Calu3 (cell line): Measurements from ENCODE around the gene CCDC106. TPM values are rescaled to one million over a fixed set of nuclear protein-coding genes. Genes with fewer than 3 reads are reported as not detected.

Experiments used
- BruUV-seq: library from RNA; stranded (reverse); fragments of 400-500 nt; replicated peaks from 2 replicates; lab custom pipeline; 2021; lab: Mats Ljungman, UMichigan
- CTCF ChIA-PET: fragments of 300-600 bp; sonication (Branson Sonifier 250); formaldehyde crosslinking; loops from one replicate; lab custom pipeline; 2022; ENCODE audit warnings: antibody characterized with exemption; lab: Charles Lee
- DNase-seq: peaks from one replicate; pipeline ENCODE4 v3.0.0; 2022
- H3K27ac Mint-ChIP-seq: one replicate; pipeline ENCODE4 v1.8.0; 2022; ENCODE audit warnings: mixed read lengths; ENCODE audit not compliant: unreplicated experiment
- H3K27me3 Mint-ChIP-seq: one replicate; pipeline ENCODE4 v1.8.0; 2022; ENCODE audit warnings: mixed read lengths; ENCODE audit not compliant: unreplicated experiment
- H3K36me3 Mint-ChIP-seq: one replicate; pipeline ENCODE4 v1.8.0; 2022; ENCODE audit warnings: mild to moderate bottlenecking, moderate library complexity, mixed read lengths; ENCODE audit not compliant: insufficient read depth, unreplicated experiment
- H3K4me1 Mint-ChIP-seq: one replicate; pipeline ENCODE4 v1.8.0; 2022; ENCODE audit warnings: mild to moderate bottlenecking, low read depth, mixed read lengths; ENCODE audit not compliant: unreplicated experiment
- H3K4me3 Mint-ChIP-seq: one replicate; pipeline ENCODE4 v1.8.0; 2022; ENCODE audit warnings: mild to moderate bottlenecking, low read depth, moderate library complexity, mixed read lengths; ENCODE audit not compliant: unreplicated experiment
- H3K9me3 Mint-ChIP-seq: one replicate; pipeline ENCODE4 v1.8.0; 2022; ENCODE audit warnings: low read depth, mixed read lengths; ENCODE audit not compliant: unreplicated experiment
- CTCF ChIP-seq: fragments of 200-600 bp; IDR thresholded peaks from one replicate; pipeline ENCODE4 v1.8.0; 2022; ENCODE audit warnings: antibody characterized with exemption; ENCODE audit not compliant: unreplicated experiment
- intact Hi-C: fragments of 100-400 bp; cut with micrococcal nuclease; formaldehyde crosslinking; loops from one replicate; pipeline ENCODE4 v1.10.0; 2022; ENCODE audit not compliant: unreplicated experiment
- total RNA-seq: library from RNA; stranded (reverse); gene quantifications from 2 replicates; pipeline ENCODE4 v1.2.3, GENCODE V29; 2022

CCDC106 gene
- total RNA-seq, 1 experiment from 2014 or later: 12.7 TPM

- TF ChIP-seq CTCF: no peak
- peak overlapping the region; percentile 92 for H3K4me3 Mint-ChIP-seq
- no peaks in the 10 kb centered on the region for H3K27me3 Mint-ChIP-seq
- DNase-seq: no peak
- CTCF ChIA-PET: interaction anchor here (0.6 to 1.6 kb wide), 18 partner anchors 7 to 1436 kb away, joined by 3 to 16 read pairs (median 4); partner anchors contain the start of genes FIZ1 and MBOAT7
- peaks cover 19% of the 10 kb centered on the region for H3K4me1 Mint-ChIP-seq
- H3K9me3 Mint-ChIP-seq: no peaks in the 10 kb centered on the region
- peak overlapping the region; percentile 95 for H3K27ac Mint-ChIP-seq
- peaks cover 30% of the 10 kb centered on the region for H3K36me3 Mint-ChIP-seq
- intact Hi-C loops: no loop called here
- BruUV-seq: TSS peak; percentile 64
Observed at GRCh38 chr19:55625004-55625326, 23.0 kb upstream of the CCDC106 start.

- Mint-ChIP-seq H3K4me3 (no peak overlapping the region), H3K9me3 (no peaks in the 10 kb centered on the region), H3K36me3 (peaks cover 19% of the 10 kb centered on the region), H3K27me3 (no peaks in the 10 kb centered on the region), H3K27ac (no peak overlapping the region), H3K4me1 (peaks cover 21% of the 10 kb centered on the region)
- TF ChIP-seq CTCF: no peak
- BruUV-seq: no TSS peak
- intact Hi-C loops: no loop called here
- no peak for DNase-seq
- CTCF ChIA-PET: interaction anchor here (0.6 to 1.3 kb wide), 3 partner anchors 8 to 485 kb away, joined by 3 to 4 read pairs (median 4); partner anchors contain the start of gene FIZ1
Observed at GRCh38 chr19:55626350-55626749, 21.7 kb upstream of the CCDC106 start.

GRCh38 chr19:55632463-55632834 is 15.6 kb upstream of the CCDC106 start:
- intact Hi-C loops: loop anchor here (5.0 to 10.0 kb wide), 3 partner anchors 165 to 488 kb away; partner anchors contain the start of genes RPL28, TMEM238 and TNNT1
- BruUV-seq: no TSS peak
- peaks cover 42% of the 10 kb centered on the region for H3K36me3 Mint-ChIP-seq
- H3K4me1 Mint-ChIP-seq: peaks cover 32% of the 10 kb centered on the region
- H3K9me3 Mint-ChIP-seq: no peaks in the 10 kb centered on the region
- TF ChIP-seq CTCF: peak; percentile 63
- peak; percentile 94 for DNase-seq
- CTCF ChIA-PET: interaction anchor here (0.6 to 2.4 kb wide), 17 partner anchors 8 to 701 kb away, joined by 3 to 15 read pairs (median 7); partner anchors contain the start of genes FIZ1, ISOC2, U2AF2 and ZNF784
- H3K27me3 Mint-ChIP-seq: no peaks in the 10 kb centered on the region
- peak overlapping the region; percentile 22 for H3K4me3 Mint-ChIP-seq
- no peak overlapping the region for H3K27ac Mint-ChIP-seq

- intact Hi-C loops: loop anchor here (5.0 to 10.0 kb wide), 3 partner anchors 167 to 489 kb away; partner anchors contain the start of genes RPL28, TMEM238 and TNNT1
Observed at GRCh38 chr19:55633861-55634260, 14.2 kb upstream of the CCDC106 start.

More at GRCh38 chr19:55633861-55634260, 14.2 kb upstream of the CCDC106 start:
- Mint-ChIP-seq H3K4me1 (peaks cover 40% of the 10 kb centered on the region), H3K4me3 (no peak overlapping the region), H3K27me3 (no peaks in the 10 kb centered on the region), H3K9me3 (no peaks in the 10 kb centered on the region), H3K36me3 (peaks cover 49% of the 10 kb centered on the region), H3K27ac (no peak overlapping the region)
- TF ChIP-seq CTCF: no peak
- no TSS peak for BruUV-seq
- no peak for DNase-seq
- CTCF ChIA-PET: interaction anchor here (0.7 to 0.9 kb wide), 2 partner anchors 10 to 138 kb away, joined by 4 to 6 read pairs; partner anchors contain the start of gene ZNF784
